HG02678 (cell line): ENCODE data around the gene PRODH2.
"Not testable (repeated sequence)": the region's sequence is repeated elsewhere in the genome, so short reads cannot be mapped to it uniquely, and the experiment has no call there.

ENCODE experiments used
- ATAC-seq: cut with Tn5 transposase; IDR thresholded peaks from one replicate; pipeline ENCODE4 v1.9.1; 2021; ENCODE audit warnings: mild to moderate bottlenecking, moderate library complexity; ENCODE audit not compliant: unreplicated experiment

Gene PRODH2

GRCh38 chr19:35796645-35797542 is 15.8 kb downstream of the PRODH2 start:
- no peak for ATAC-seq

- ATAC-seq: not testable (repeated sequence)
These were observed 17.1 kb downstream of the PRODH2 start for GRCh38 chr19:35795564-35795963.

- ATAC-seq: no peak
These were observed 19.1 kb downstream of the PRODH2 start for GRCh38 chr19:35793381-35794165.

- ATAC-seq: no peak
These were observed 19.8 kb downstream of the PRODH2 start for GRCh38 chr19:35792888-35793287.

- no peak for ATAC-seq
These were observed 20.3 kb downstream of the PRODH2 start for GRCh38 chr19:35792312-35792711.

- ATAC-seq: no peak
These were observed 20.8 kb downstream of the PRODH2 start for GRCh38 chr19:35791814-35792279.

- no peak for ATAC-seq
These were observed 21.4 kb downstream of the PRODH2 start for GRCh38 chr19:35790981-35791813.

GRCh38 chr19:35789978-35790944 is 22.4 kb downstream of the PRODH2 start:
- no peak for ATAC-seq

- ATAC-seq: no peak
These were observed 23.3 kb downstream of the PRODH2 start for GRCh38 chr19:35789195-35789977.

GRCh38 chr19:35788205-35788960 is 24.3 kb downstream of the PRODH2 start:
- no peak for ATAC-seq

GRCh38 chr19:35787227-35787799 is 25.3 kb downstream of the PRODH2 start:
- no peak for ATAC-seq

GRCh38 chr19:35786299-35787160 is 26.1 kb downstream of the PRODH2 start:
- ATAC-seq: no peak

GRCh38 chr19:35785339-35785627 is 27.4 kb downstream of the PRODH2 start:
- no peak for ATAC-seq

- ATAC-seq: no peak
These were observed 27.9 kb downstream of the PRODH2 start for GRCh38 chr19:35784503-35785338.

GRCh38 chr19:35783469-35784434 is 28.9 kb downstream of the PRODH2 start:
- ATAC-seq: no peak
